GM18508 (cell line): Measurements from ENCODE around the gene PLD4.
"Not testable (repeated sequence)": the region's sequence is repeated elsewhere in the genome, so short reads cannot be mapped to it uniquely, and the experiment has no call there.

Experiments
- ATAC-seq: cut with Tn5 transposase; IDR thresholded peaks from one replicate; pipeline ENCODE4 v1.9.1; 2021; ENCODE audit warnings: moderate number of reproducible peaks; ENCODE audit not compliant: insufficient read depth, unreplicated experiment

Gene PLD4

DNA sequence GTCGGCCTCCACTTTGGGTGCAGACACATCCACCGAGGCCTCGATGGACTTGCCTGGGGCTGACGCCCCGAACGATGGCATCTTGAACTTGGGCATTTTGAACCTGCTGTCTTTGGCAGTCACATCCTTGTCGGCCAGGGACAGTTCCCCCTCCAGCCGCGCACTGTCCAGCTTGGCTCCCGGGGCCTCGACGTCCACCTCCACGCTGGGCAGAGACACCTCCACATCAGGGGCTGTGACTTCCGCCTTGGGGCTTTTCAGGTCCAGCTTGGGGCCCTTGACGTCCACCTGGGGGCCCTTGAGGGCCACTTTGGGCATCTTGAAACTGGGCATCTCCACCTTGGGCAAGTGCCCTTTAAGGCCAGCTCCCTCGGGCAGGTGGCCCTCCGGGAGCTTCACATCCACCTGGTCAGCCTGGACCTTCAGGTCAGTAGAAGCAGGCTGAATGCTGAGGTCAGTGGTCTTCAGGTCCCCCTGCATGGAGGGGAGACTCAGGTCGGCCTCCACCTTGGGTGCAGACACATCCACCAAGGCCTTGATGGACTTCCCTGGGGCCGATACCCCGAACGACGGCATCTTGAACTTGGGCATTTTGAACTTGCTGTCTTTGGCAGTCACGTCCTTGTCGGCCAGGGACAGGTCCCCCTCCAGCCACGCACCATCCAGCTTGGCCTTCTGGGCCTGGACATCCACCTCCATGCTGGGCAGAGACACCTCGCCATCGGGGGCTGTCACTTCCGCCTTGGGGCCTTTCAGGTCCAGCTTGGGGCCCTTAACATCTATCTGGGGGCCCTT lies 27.4 kb downstream of the PLD4 start:
- not testable (repeated sequence) for ATAC-seq

DNA sequence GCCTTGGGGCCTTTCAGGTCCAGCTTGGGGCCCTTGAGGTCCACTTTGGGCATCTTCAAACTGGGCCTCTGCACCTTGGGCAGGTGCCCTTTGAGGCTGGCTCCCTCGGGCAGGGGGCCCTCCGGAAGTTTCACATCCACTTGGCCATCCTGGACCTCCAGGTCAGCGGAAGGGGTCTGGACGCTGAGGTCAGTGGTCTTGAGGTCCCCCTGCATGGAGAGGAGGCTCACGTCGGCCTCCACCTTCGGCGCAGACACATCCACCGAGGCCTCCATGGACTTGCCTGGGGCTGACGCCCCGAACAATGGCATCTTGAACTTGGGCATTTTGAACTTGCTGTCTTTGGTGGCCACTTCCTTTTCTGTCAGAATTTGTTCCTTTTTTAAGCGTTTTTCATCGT lies 28.4 kb downstream of the PLD4 start:
- ATAC-seq = no peak

DNA sequence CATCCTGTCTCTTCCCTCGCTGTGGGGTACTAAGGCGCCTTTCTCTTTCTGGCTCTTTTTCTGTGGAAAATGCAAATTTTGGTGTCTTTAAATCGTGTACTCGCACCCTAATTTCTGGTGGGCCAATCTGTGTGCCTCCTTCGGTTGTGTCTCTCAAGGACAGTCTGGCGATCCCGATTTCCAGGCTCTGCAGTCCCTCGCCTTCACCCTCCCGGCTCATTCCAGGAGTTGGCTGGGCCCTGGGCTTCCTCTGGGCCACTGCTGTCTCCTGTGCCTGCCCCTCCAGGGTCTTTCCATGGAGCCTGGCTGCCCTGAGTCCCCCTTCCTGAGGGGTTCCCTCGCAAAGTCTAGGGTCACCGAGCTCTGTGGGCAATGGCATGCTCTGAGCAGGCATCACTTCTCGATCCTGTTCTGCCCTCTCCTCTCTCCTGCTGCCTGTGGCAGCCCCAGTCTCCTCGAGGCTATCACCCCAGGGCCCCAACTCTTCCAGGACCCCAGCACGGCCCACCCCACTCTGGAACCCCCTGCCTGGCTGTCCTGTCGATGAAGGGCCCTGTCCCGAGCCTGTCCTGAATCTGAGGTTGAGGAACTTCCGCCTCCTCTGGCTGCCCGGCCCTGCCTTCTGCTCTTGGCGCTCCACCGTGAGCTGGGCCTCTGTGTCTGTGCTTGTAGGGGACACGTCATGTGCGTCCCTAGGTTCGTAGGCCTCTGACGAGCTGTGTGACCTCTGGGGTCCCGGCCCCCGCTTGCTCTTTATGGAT lies 29.4 kb downstream of the PLD4 start:
- no peak for ATAC-seq

GRCh38 chr14:104954746-104955395 lies 30.2 kb downstream of the PLD4 start:
- ATAC-seq = no peak

- ATAC-seq = no peak
These were observed 30.7 kb downstream of the PLD4 start for GRCh38 chr14:104955396-104955770.

GRCh38 chr14:104956290-104956890 lies 31.7 kb downstream of the PLD4 start:
- no peak for ATAC-seq

- no peak for ATAC-seq
These were observed 32.8 kb downstream of the PLD4 start for GRCh38 chr14:104957146-104958113.

- no peak for ATAC-seq
These were observed 39.9 kb downstream of the PLD4 start for GRCh38 chr14:104964546-104964945.

DNA sequence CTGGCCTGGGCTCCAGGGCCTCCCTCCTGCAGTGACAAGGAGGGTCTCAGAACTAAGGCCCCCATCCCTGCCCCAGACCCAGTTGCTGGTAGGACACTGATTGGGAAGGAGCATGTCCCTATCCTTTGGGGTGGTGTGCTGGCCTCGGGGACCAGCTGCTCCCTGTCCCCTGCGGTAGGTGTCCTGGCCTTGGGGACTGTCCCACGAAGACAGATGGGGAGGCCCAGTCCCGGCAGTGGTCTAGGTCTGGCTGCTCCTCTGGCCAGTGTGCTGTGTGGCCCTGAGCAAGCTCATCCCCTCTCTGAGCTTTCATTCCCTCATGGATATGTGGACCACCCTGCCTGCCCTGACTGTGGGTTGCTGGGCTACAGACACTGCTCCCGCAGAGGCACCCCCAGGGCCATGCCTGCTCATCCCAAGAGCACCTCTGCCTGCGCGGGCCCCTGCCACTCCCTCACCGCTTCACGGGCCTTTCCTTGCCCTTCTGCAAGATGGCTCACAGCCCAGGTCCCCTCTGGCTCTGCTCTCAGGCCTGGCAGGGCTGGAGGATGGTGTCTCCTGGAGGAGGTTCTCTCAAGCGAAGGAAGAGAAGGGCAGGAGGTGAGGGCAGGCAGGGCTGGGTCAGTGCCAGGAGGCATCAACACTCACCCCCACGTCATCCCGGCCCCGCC lies 41.0 kb downstream of the PLD4 start:
- ATAC-seq = no peak

GRCh38 chr14:104966261-104966865 lies 41.7 kb downstream of the PLD4 start:
- no peak for ATAC-seq

DNA sequence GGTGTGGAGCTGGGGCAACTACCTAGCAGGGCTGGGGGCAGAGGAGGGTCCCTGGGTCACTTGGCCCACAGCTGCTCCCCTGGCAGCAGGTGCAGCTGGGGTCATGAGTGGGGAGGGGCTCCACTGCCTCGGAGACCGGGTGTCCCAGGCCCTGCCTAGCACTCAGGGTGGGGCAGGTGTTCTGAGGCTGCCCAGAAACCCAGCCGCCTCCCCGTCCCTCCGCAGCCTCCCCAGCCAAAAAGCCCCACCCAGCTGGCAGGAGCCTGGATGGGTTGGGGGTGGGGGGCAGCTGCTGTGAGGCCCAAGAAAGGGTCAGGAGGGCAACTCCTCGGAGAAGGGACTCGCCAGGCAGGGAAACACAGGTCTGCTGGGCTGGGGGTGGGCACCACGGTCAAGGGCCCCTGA lies 42.3 kb downstream of the PLD4 start:
- no peak for ATAC-seq

DNA sequence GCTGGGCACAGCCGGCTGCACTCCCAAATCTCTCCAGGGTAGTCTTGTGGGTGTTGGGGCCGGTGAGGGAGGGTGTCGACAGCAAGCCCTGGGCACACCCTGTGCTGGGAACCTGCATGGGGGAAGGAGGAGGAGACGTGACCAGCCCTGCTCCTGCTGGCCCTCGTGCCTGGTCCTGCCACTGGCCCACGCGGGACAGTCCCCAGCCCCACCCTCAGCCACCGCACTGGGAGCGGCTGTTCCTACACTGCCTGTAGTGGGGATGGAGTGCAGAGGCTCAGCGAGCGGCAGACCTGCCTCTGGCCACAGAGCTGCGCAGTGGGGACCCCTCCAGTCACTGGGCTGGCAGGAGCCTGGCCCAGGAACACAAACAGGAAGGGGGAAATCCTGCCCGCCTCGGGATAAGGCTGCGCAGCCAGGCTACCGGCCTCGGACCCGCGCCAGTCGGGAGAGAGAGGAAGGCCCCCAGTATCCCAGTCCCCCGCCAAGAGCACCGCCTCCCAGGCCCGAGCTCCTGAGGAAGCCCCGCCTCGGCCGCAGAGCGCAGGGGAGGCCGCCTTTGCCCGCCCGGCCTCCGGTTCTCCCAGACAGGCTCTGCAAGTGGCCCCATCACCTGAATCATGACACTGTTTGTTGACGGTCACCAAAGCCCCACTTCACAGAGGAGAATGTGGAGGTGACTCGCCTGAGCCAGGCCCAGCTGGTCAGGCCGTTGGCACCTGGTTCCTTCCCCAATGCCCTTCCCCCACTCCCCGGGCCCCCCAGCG lies 42.9 kb downstream of the PLD4 start:
- no peak for ATAC-seq

GRCh38 chr14:104968153-104968527 lies 43.5 kb downstream of the PLD4 start:
- ATAC-seq = no peak

DNA sequence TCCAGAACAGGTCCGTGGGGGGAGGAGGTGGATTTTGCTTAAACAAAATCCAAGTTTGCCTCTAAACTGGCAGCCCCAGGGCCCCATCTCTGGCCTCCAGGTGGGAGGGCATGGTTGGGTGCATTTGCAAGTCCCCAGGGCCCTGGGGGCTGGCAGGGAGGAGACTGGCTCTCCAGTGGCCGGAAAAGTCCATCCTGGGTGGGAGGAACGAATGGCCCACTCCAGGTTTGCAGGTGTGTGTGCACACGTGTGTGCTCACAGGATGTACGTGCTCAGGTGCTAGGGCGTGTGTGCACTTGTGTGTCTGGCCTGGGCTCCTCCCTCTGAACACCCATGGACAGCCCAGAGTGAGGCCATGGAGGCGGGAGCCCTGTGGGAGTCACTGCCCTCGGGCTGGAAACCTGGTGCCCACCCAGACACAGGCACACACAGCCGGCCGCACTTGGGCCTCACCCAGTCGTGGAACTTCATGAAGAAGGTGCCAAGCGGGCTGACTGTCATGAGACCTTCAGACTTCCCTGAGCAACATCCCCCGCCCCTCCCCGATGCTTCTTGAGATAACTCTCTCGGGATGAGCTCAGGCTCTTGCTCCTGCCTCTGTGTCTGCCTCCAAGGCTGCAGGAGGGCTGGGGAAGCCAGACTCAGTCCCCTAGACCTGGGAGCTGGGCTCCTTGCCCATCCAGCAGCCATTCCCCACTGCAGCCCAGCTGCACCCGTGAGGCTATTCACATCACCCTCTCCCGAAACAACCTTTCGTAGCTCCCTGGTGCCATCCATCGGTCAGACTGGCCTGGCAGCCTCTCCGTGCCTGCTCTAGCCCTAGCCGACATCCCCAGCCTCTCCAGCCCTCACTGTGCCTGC lies 44.1 kb downstream of the PLD4 start:
- no peak for ATAC-seq

DNA sequence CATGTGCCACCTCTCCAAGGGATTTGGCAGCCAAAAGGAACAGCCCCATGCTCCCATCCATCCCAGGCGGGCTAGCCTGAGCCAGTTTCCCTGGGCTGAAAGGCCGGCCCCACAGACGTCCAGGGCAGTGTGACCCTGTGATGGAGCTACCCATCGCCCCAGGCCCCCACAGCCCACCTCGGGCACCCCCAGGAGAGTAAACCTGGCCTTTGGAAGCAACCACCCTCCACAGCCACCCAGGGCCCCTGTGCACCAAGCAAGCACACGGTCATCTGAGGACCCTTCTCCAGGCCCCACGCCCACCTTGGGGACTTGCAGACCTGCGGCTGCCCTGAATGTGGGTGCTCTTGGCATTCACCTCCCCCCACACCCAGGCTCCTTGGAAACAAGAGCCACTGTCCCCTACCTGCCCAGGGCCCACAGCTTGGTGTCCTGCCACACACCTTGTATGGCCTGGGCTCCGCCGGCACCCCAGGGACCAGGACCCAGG lies 45.1 kb downstream of the PLD4 start:
- ATAC-seq = no peak

- no peak for ATAC-seq
These were observed 45.8 kb downstream of the PLD4 start for GRCh38 chr14:104970231-104971068.
